A549 (cell line): ENCODE measurements around the gene CATSPERB.

Experiments used
- CEBPB ChIP-seq, 2 experiments: fragments of >200 bp in 1 of 2; sonication (Bioruptor Twin) in 1 of 2; formaldehyde crosslinking in 1 of 2; IDR thresholded peaks; 2 replicates each; pipeline ENCODE4 v1.6.1; 2012 to 2016
- CHD2 ChIP-seq: fragments of 150-350 bp; IDR thresholded peaks from 2 replicates; pipeline ENCODE4 v1.6.1; 2014; ENCODE audit warnings: low read length; ENCODE audit not compliant: partially characterized antibody
- CTCF ChIP-seq: fragments of >200 bp; sonication (Bioruptor Twin); formaldehyde crosslinking; IDR thresholded peaks from 3 replicates; pipeline ENCODE4 v1.5.1; 2016
- E2F6 ChIP-seq: IDR thresholded peaks from 2 replicates; pipeline ENCODE4 v1.6.1; 2012; ENCODE audit warnings: low read depth, borderline replicate concordance
- ELK1 ChIP-seq: fragments of 150-350 bp; IDR thresholded peaks from 2 replicates; pipeline ENCODE4 v1.6.1; 2014; ENCODE audit warnings: low read depth, mild to moderate bottlenecking, low read length
- JUNB ChIP-seq: fragments of >200 bp; sonication (Bioruptor Twin); formaldehyde crosslinking; IDR thresholded peaks from 2 replicates; pipeline ENCODE4 v1.6.1; 2016
- MAX ChIP-seq: IDR thresholded peaks from 2 replicates; pipeline ENCODE4 v1.6.1; 2012
- PBX3 ChIP-seq: IDR thresholded peaks from 2 replicates; pipeline ENCODE4 v1.6.1; 2012
- POLR2A ChIP-seq: IDR thresholded peaks from 2 replicates; pipeline ENCODE4 v1.6.1; 2012; ENCODE audit warnings: mild to moderate bottlenecking, low read length
- RAD21 ChIP-seq, 2 experiments: fragments of >200 bp in 1 of 2; sonication (Bioruptor Twin) in 1 of 2; formaldehyde crosslinking in 1 of 2; IDR thresholded peaks in 1 of 2; conservative IDR thresholded peaks in 1 of 2; 2 replicates in 1 of 2; 3 replicates in 1 of 2; pipeline ENCODE4 v1.6.1; 2012 to 2018; ENCODE audit warnings: inconsistent platforms in 1 of 2
- RCOR1 ChIP-seq: fragments of 150-350 bp; IDR thresholded peaks from 2 replicates; pipeline ENCODE4 v1.6.1; 2014; ENCODE audit warnings: antibody characterized with exemption, low read length, low read depth
- REST ChIP-seq: fragments of 200-600 bp; sonication (generic); IDR thresholded peaks from 2 replicates; pipeline ENCODE4 v1.6.1; 2016; ENCODE audit warnings: antibody characterized with exemption, mild to moderate bottlenecking, moderate library complexity
- RFX5 ChIP-seq: fragments of 450-650 bp; IDR thresholded peaks from 2 replicates; pipeline ENCODE4 v1.7.1; 2014; ENCODE audit warnings: antibody characterized with exemption, mild to moderate bottlenecking, moderate library complexity
- ZC3H11A ChIP-seq: fragments of 450-650 bp; IDR thresholded peaks from 2 replicates; pipeline ENCODE4 v1.6.1; 2014; ENCODE audit warnings: antibody characterized with exemption, mild to moderate bottlenecking

GRCh38 chr14:91753501-91754128 lies 21.7 kb upstream of the CATSPERB start:
- TF ChIP-seq CHD2, result no peak
- no peak for TF ChIP-seq REST
- no peak for TF ChIP-seq JUNB
- no peak for TF ChIP-seq ELK1
- TF ChIP-seq CTCF, result no peak
- TF ChIP-seq CEBPB (IDR thresholded peaks at IDR 0.05), result no peak
- TF ChIP-seq PBX3, result no peak
- TF ChIP-seq RFX5, result no peak
- no peak for TF ChIP-seq RCOR1
- no peak for TF ChIP-seq E2F6
- no peak for TF ChIP-seq MAX
- no peak for TF ChIP-seq POLR2A
- TF ChIP-seq ZC3H11A, result no peak
- TF ChIP-seq RAD21 (conservative IDR thresholded peaks at IDR 0.05 in 1 of 2, IDR thresholded peaks at IDR 0.05 in 1 of 2), result no peak
